HCT116 (cell line): ENCODE measurements around the gene PCMTD2. TPM values are rescaled to one million over a fixed set of nuclear protein-coding genes. Genes with fewer than 3 reads are reported as not detected.

Experiments used
- total RNA-seq: library from RNA; stranded (reverse); gene quantifications from one replicate; pipeline ENCODE4 v1.2.1, GENCODE V29; 2021; ENCODE audit not compliant: unreplicated experiment

The PCMTD2 gene
- total RNA-seq, 1 experiment from 2014 or later = 44.7 TPM

Other genes with a start within 250 kb of the PCMTD2 start
- 2.5 TPM for gene C20orf204, start 219.6 kb upstream of the PCMTD2 start, total RNA-seq
- gene SOX18, start 206.1 kb upstream of the PCMTD2 start, total RNA-seq = 3.3 TPM
- gene TCEA2, start 192.6 kb upstream of the PCMTD2 start, total RNA-seq = 29.7 TPM
- 21.4 TPM for gene RGS19, start 176.2 kb upstream of the PCMTD2 start, total RNA-seq
- gene OPRL1, start 175.7 kb upstream of the PCMTD2 start, total RNA-seq = 1.6 TPM
- not detected for gene LKAAEAR1, start 171.3 kb upstream of the PCMTD2 start, total RNA-seq
- gene NPBWR2, start 148.2 kb upstream of the PCMTD2 start, total RNA-seq = not detected
- gene MYT1, start 91.3 kb upstream of the PCMTD2 start, total RNA-seq = 7.1 TPM